AG04449 (cell line): ENCODE measurements around the gene NOLC1.

Experiments used
- CTCF ChIA-PET: fragments of 350-600 bp; formaldehyde crosslinking; extraction: SDS; loops from one replicate; lab custom pipeline; 2021; ENCODE audit warnings: antibody characterized with exemption; lab: Yijun Ruan, JAX
- POLR2A ChIA-PET: fragments of 400-600, 350-600 bp; formaldehyde crosslinking; extraction: SDS; loops from one replicate; lab custom pipeline; 2020; ENCODE audit warnings: antibody characterized with exemption, inconsistent platforms; lab: Yijun Ruan, JAX
- DNase-seq: peaks from one replicate; pipeline ENCODE4 v3.0.0-alpha.2; 2010; ENCODE audit warnings: low read depth, low spot score
- H3K4me3 ChIP-seq: 2 replicates; pipeline ENCODE4 v1.5.1; 2011; ENCODE audit warnings: low read depth, mild to moderate bottlenecking, control low read depth, low read length
- CTCF ChIP-seq: IDR thresholded peaks from one replicate; pipeline ENCODE4 v1.5.1; 2011; ENCODE audit warnings: mild to moderate bottlenecking, moderate library complexity, low read length, control low read depth, inconsistent platforms; ENCODE audit not compliant: insufficient read depth; ENCODE audit errors: missing control alignments

NOLC1 gene

GRCh38 chr10:102154466-102155116 lies 2.4 kb downstream of the NOLC1 start:
- H3K4me3 ChIP-seq: no peak overlapping the region
- no peak for DNase-seq
- POLR2A ChIA-PET: interaction anchor here (0.7 to 0.8 kb wide), 2 partner anchors 16 to 33 kb away, joined by 3 read pairs; no protein-coding TSS in a partner anchor
- CTCF ChIA-PET: interaction anchor here (1.3 to 2.6 kb wide), 5 partner anchors 11 to 82 kb away, joined by 3 to 9 read pairs (median 5); partner anchors contain the start of gene PPRC1
- TF ChIP-seq CTCF: no peak

GRCh38 chr10:102157224-102157623 lies 5.0 kb downstream of the NOLC1 start:
- H3K4me3 ChIP-seq: no peak overlapping the region
- ChIA-PET CTCF (interaction anchor here (0.8 to 6.3 kb wide), 6 partner anchors 8 to 246 kb away, joined by 3 to 79 read pairs (median 4); no protein-coding TSS in a partner anchor), POLR2A (interaction anchor here (0.6 to 1.1 kb wide), 2 partner anchors 42 to 249 kb away, joined by 3 to 4 read pairs; no protein-coding TSS in a partner anchor)
- TF ChIP-seq CTCF: no peak
- DNase-seq: no peak

GRCh38 chr10:102159051-102159597 lies 6.9 kb downstream of the NOLC1 start:
- TF ChIP-seq CTCF: no peak
- ChIA-PET POLR2A (no interaction called here), CTCF (interaction anchor here (1.4 to 6.3 kb wide), 4 partner anchors 10 to 241 kb away, joined by 4 to 79 read pairs (median 5); no protein-coding TSS in a partner anchor)
- H3K4me3 ChIP-seq: no peak overlapping the region
- no peak for DNase-seq

GRCh38 chr10:102159831-102160230 lies 7.6 kb downstream of the NOLC1 start:
- no peak for DNase-seq
- ChIA-PET POLR2A (interaction anchor here (1.0 kb wide), 1 partner anchor 45 kb away, joined by 3 read pairs; no protein-coding TSS in a partner anchor), CTCF (interaction anchor here (1.3 to 6.3 kb wide), 3 partner anchors 9 to 239 kb away, joined by 3 to 79 read pairs (median 8); no protein-coding TSS in a partner anchor)
- no peak overlapping the region for H3K4me3 ChIP-seq
- no peak for TF ChIP-seq CTCF

GRCh38 chr10:102163342-102163989 lies 11.3 kb downstream of the NOLC1 start:
- ChIA-PET CTCF (no interaction called here), POLR2A (no interaction called here)
- DNase-seq: no peak
- TF ChIP-seq CTCF: no peak
- H3K4me3 ChIP-seq: no peak overlapping the region
